Brain microvascular endothelial cell (primary cell): ENCODE results near the gene RPUSD3.

Experiments used
- DNase-seq: peaks from one replicate; pipeline ENCODE4 v3.0.0-alpha.2; 2020
- H3K27ac ChIP-seq: fragments of 250-450 bp; sonication (Bioruptor Pico); 2 replicates; pipeline ENCODE4 v1.5.1; 2020; ENCODE audit warnings: mild to moderate bottlenecking, moderate library complexity
- H3K27me3 ChIP-seq: fragments of 250-450 bp; sonication (Bioruptor Pico); replicated peaks from 2 replicates; pipeline ENCODE4 v1.5.1; 2020; ENCODE audit warnings: mild to moderate bottlenecking
- H3K36me3 ChIP-seq: fragments of 250-450 bp; sonication (Bioruptor Pico); replicated peaks from 2 replicates; pipeline ENCODE4 v1.5.1; 2020; ENCODE audit warnings: mild to moderate bottlenecking
- H3K4me3 ChIP-seq: 2 replicates; pipeline ENCODE4 v1.5.1; 2011; ENCODE audit warnings: low read depth, mild to moderate bottlenecking, control low read depth, low read length, moderate library complexity
- CTCF ChIP-seq: IDR thresholded peaks from 2 replicates; pipeline ENCODE4 v1.5.1; 2011; ENCODE audit warnings: low read depth, mild to moderate bottlenecking, moderate library complexity, low read length, control low read depth, inconsistent platforms; ENCODE audit errors: missing control alignments
- in situ Hi-C: cut with HindIII; loops from 2 replicates; pipeline ENCODE4 v1.10.0; 2017; ENCODE audit warnings: low sequenced_read_pairs, low pct_ligation_motif_present

Gene RPUSD3

GRCh38 chr3:9820946-9821345 is 22.9 kb downstream of the RPUSD3 start:
- peak; percentile 25 for DNase-seq
- H3K36me3 ChIP-seq = peaks cover 3% of the 10 kb centered on the region
- no peak overlapping the region for H3K27ac ChIP-seq
- in situ Hi-C loops = no loop called here
- H3K4me3 ChIP-seq = no peak overlapping the region
- H3K27me3 ChIP-seq = no peaks in the 10 kb centered on the region
- peak; percentile 63 for TF ChIP-seq CTCF

- no peak overlapping the region for H3K27ac ChIP-seq
- H3K4me3 ChIP-seq = no peak overlapping the region
- TF ChIP-seq CTCF = no peak
- DNase-seq = no peak
- H3K27me3 ChIP-seq = no peaks in the 10 kb centered on the region
- peaks cover 3% of the 10 kb centered on the region for H3K36me3 ChIP-seq
- in situ Hi-C loops = no loop called here
Measured at GRCh38 chr3:9820543-9820942, 23.3 kb downstream of the RPUSD3 start.

GRCh38 chr3:9818666-9819335 is 25.0 kb downstream of the RPUSD3 start:
- TF ChIP-seq CTCF = no peak
- H3K36me3 ChIP-seq = peaks cover 3% of the 10 kb centered on the region
- H3K4me3 ChIP-seq = no peak overlapping the region
- in situ Hi-C loops = no loop called here
- no peak overlapping the region for H3K27ac ChIP-seq
- no peaks in the 10 kb centered on the region for H3K27me3 ChIP-seq
- no peak for DNase-seq

GRCh38 chr3:9817436-9817835 is 26.4 kb downstream of the RPUSD3 start:
- DNase-seq = no peak
- no peak for TF ChIP-seq CTCF
- Histone ChIP-seq H3K27ac (no peak overlapping the region), H3K36me3 (peaks cover 3% of the 10 kb centered on the region), H3K27me3 (no peaks in the 10 kb centered on the region), H3K4me3 (no peak overlapping the region)
- in situ Hi-C loops = no loop called here

GRCh38 chr3:9815986-9816385 is 27.8 kb downstream of the RPUSD3 start:
- Histone ChIP-seq H3K36me3 (peaks cover 3% of the 10 kb centered on the region), H3K27ac (no peak overlapping the region), H3K27me3 (no peaks in the 10 kb centered on the region), H3K4me3 (no peak overlapping the region)
- in situ Hi-C loops = no loop called here
- no peak for TF ChIP-seq CTCF
- no peak for DNase-seq
